ENCODE results near the gene CALY.

DNA sequence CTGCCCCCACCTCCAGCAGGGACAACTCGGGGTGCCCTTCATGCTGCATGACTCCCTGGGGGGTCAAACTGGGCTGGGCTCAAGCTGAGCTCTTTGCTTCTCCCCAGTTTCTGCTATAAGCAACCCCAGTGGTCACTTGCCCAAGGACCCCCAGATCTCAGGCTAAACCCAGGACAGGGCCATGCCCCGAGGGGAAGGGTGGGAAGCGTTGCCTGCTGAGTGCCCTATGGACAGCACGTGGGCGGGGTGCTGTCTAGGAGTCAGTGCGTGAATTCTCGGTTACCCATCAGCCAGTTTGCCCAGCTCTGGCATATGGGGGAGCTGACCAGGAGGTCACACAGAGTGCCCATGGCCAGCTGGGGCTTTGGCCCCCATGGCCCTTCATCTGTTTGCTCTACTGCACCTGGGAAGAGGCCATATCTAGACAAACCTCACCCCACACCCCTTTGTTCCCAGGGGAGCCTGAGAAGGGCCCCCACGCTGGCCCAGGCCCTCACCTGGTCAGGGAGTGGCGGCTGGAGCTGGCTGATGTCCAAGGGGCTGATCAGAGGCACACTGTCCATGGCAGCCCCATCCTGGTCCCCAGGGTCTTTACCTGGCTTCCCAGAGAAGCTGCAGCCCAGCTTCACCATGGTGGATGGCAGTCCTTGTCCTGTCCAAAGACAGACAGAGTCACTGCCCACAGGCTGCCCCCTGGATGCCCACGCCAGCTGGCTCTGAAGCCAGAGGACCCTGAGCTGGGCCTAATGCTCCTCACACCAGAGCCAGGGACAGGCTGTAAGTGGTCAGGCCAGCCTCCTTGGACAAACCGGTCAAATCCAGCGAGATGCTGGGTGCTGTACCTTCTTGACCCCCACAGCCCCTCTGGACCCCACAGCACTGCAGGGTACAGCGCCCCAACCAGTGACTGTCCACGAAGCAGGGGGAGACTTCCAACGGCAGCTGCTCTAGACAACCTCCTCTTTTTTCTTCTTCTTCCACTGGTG lies 8.0 kb downstream of the CALY start:
- TF ChIP-seq, protein P1, sequence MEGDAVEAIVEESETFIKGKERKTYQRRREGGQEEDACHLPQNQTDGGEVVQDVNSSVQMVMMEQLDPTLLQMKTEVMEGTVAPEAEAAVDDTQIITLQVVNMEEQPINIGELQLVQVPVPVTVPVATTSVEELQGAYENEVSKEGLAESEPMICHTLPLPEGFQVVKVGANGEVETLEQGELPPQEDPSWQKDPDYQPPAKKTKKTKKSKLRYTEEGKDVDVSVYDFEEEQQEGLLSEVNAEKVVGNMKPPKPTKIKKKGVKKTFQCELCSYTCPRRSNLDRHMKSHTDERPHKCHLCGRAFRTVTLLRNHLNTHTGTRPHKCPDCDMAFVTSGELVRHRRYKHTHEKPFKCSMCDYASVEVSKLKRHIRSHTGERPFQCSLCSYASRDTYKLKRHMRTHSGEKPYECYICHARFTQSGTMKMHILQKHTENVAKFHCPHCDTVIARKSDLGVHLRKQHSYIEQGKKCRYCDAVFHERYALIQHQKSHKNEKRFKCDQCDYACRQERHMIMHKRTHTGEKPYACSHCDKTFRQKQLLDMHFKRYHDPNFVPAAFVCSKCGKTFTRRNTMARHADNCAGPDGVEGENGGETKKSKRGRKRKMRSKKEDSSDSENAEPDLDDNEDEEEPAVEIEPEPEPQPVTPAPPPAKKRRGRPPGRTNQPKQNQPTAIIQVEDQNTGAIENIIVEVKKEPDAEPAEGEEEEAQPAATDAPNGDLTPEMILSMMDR (conservative IDR thresholded peaks at IDR 0.05; ENCODE audit: low read depth, low read length), result no peak
- no peak for TF ChIP-seq EZH2 (IDR thresholded peaks at IDR 0.05; ENCODE audit: borderline replicate concordance, low read depth, low read length, poor library complexity, severe bottlenecking)
